ENCODE measurements around the gene SENP3. TPM values are rescaled to one million over a fixed set of nuclear protein-coding genes. Genes with fewer than 3 reads are reported as not detected.

SENP3 gene
- total and polyA plus RNA-seq, 2 of the 13 experiments (the other 11 are each of a cell fraction or from before 2014, with no cell fraction given), result 55.8 to 75.4 TPM

GRCh38 chr17:7561589-7562207, at the start of gene SENP3 (continued):
- TF ChIP-seq THYN1 (CRISPR knock-in tag; IDR thresholded peaks at IDR 0.05; ENCODE audit: borderline replicate concordance, low read depth), result no peak
- no peak; the same call in none of the 2 replicates for TF ChIP-seq ZNF430 (CRISPR knock-in tag; IDR thresholded peaks at IDR 0.05)
- peak; percentile 89 for TF ChIP-seq HOXA3 (CRISPR knock-in tag; IDR thresholded peaks at IDR 0.05)
- no peak for TF ChIP-seq ZNF775 (CRISPR knock-in tag; IDR thresholded peaks at IDR 0.05; ENCODE audit: borderline replicate concordance)
- peak; percentile 97 for TF ChIP-seq ZBTB2 (CRISPR knock-in tag; IDR thresholded peaks at IDR 0.05; ENCODE audit: low read depth)
- TF ChIP-seq ZNF674 (CRISPR knock-in tag; IDR thresholded peaks at IDR 0.05; ENCODE audit: low read depth), result no peak
- no peak for TF ChIP-seq PHB2 (IDR thresholded peaks at IDR 0.05; ENCODE audit: partially characterized antibody)
- no peak for TF ChIP-seq ZNF10 (CRISPR knock-in tag; IDR thresholded peaks at IDR 0.05; ENCODE audit: borderline replicate concordance, low read depth)
- TF ChIP-seq ZNF331 (CRISPR knock-in tag; IDR thresholded peaks at IDR 0.05), result no peak
- no peak for TF ChIP-seq NR2F1 (CRISPR knock-in tag; IDR thresholded peaks at IDR 0.05)
- no peak for TF ChIP-seq ARNT (IDR thresholded peaks at IDR 0.05)
- no peak for TF ChIP-seq GLMP (CRISPR knock-in tag; IDR thresholded peaks at IDR 0.05; ENCODE audit: borderline replicate concordance)
- TF ChIP-seq RFXANK (CRISPR knock-in tag; IDR thresholded peaks at IDR 0.05), result no peak
- no peak for TF ChIP-seq SOX13 (IDR thresholded peaks at IDR 0.05)
- no peak for TF ChIP-seq SOX13 (CRISPR knock-in tag; conservative IDR thresholded peaks at IDR 0.05 in 1 of 2, IDR thresholded peaks at IDR 0.05 in 1 of 2)
- no peak for TF ChIP-seq MTA3 (CRISPR knock-in tag; IDR thresholded peaks at IDR 0.05)
- no peak for TF ChIP-seq BRF2 (CRISPR knock-in tag; IDR thresholded peaks at IDR 0.05)
- no peak for TF ChIP-seq MIER3 (CRISPR knock-in tag; IDR thresholded peaks at IDR 0.05; ENCODE audit: borderline replicate concordance)
- TF ChIP-seq ZNF781 (CRISPR knock-in tag; IDR thresholded peaks at IDR 0.05; ENCODE audit: borderline replicate concordance, not compliant biosample characterization), result no peak
- no peak for TF ChIP-seq ZNF562 (CRISPR knock-in tag; IDR thresholded peaks at IDR 0.05; ENCODE audit: borderline replicate concordance)
- TF ChIP-seq GABPB1 (CRISPR knock-in tag; IDR thresholded peaks at IDR 0.05), result peak; percentile 88
- TF ChIP-seq ZNF558 (CRISPR knock-in tag; IDR thresholded peaks at IDR 0.05; ENCODE audit: borderline replicate concordance), result no peak
- no peak; the same call in 1 of the 2 replicates for TF ChIP-seq ZNF576 (CRISPR knock-in tag; IDR thresholded peaks at IDR 0.05)
- no peak for TF ChIP-seq BRD4 (CRISPR knock-in tag; IDR thresholded peaks at IDR 0.05)
- no peak for TF ChIP-seq REXO4 (CRISPR knock-in tag; IDR thresholded peaks at IDR 0.05; ENCODE audit: borderline replicate concordance)
- no peak for TF ChIP-seq ZNF790 (CRISPR knock-in tag; IDR thresholded peaks at IDR 0.05; ENCODE audit: borderline replicate concordance)
